GM21529 (cell line): ENCODE results near the gene CAPN11.

Experiments used
- ATAC-seq: cut with Tn5 transposase; IDR thresholded peaks from one replicate; pipeline ENCODE4 v1.9.1; 2021; ENCODE audit not compliant: unreplicated experiment

The CAPN11 gene

GRCh38 chr6:44152533-44152932 lies 6.1 kb upstream of the CAPN11 start:
- no peak for ATAC-seq

GRCh38 chr6:44154067-44154466 lies 4.6 kb upstream of the CAPN11 start:
- ATAC-seq, result no peak

- ATAC-seq, result no peak
Observed at GRCh38 chr6:44156494-44157151, 2.0 kb upstream of the CAPN11 start.

GRCh38 chr6:44157152-44157521 lies 1.5 kb upstream of the CAPN11 start:
- ATAC-seq, result no peak

GRCh38 chr6:44161997-44162338 lies 3.3 kb downstream of the CAPN11 start:
- ATAC-seq, result no peak

- no peak for ATAC-seq
Observed at GRCh38 chr6:44162876-44163625, 4.4 kb downstream of the CAPN11 start.

- no peak for ATAC-seq
Observed at GRCh38 chr6:44166116-44166515, 7.5 kb downstream of the CAPN11 start.

GRCh38 chr6:44166591-44167184 lies 8.1 kb downstream of the CAPN11 start:
- no peak for ATAC-seq

- ATAC-seq, result no peak
Observed at GRCh38 chr6:44167567-44167966, 8.9 kb downstream of the CAPN11 start.

GRCh38 chr6:44169154-44169553 lies 10.5 kb downstream of the CAPN11 start:
- ATAC-seq, result no peak

- ATAC-seq, result no peak
Observed at GRCh38 chr6:44169886-44170570, 11.4 kb downstream of the CAPN11 start.

GRCh38 chr6:44171899-44172546 lies 13.4 kb downstream of the CAPN11 start:
- ATAC-seq, result no peak

- peak; percentile 78 for ATAC-seq
Observed at GRCh38 chr6:44172731-44173500, 14.3 kb downstream of the CAPN11 start.

GRCh38 chr6:44176130-44176761 lies 17.6 kb downstream of the CAPN11 start:
- ATAC-seq, result no peak

GRCh38 chr6:44176762-44177509 lies 18.3 kb downstream of the CAPN11 start:
- no peak for ATAC-seq

- ATAC-seq, result no peak
Observed at GRCh38 chr6:44177691-44178423, 19.2 kb downstream of the CAPN11 start.

GRCh38 chr6:44178424-44179071 lies 19.9 kb downstream of the CAPN11 start:
- no peak for ATAC-seq

- no peak for ATAC-seq
Observed at GRCh38 chr6:44179072-44179536, 20.5 kb downstream of the CAPN11 start.
